Vagina (tissue), 2 donors: ENCODE data around the gene MPZL3.

Experiments
- CTCF ChIP-seq, 3 experiments: fragments of 450-650 bp in 2 of 3; fragments of 200-600 bp in 1 of 3; sonication (generic) in 1 of 3; IDR thresholded peaks; one replicate each; pipeline ENCODE4 v1.5.1; 2017 to 2019; ENCODE audit warnings: antibody characterized with exemption in 3 of 3, mild to moderate bottlenecking in 2 of 3, moderate library complexity in 2 of 3
- POLR2AphosphoS5 ChIP-seq, 2 donors: sonication (generic); formaldehyde crosslinking; IDR thresholded peaks; one replicate each; pipeline ENCODE4 v1.9.0; 2017; ENCODE audit warnings: antibody characterized with exemption in 2 of 2, mild to moderate bottlenecking in 2 of 2, low read depth in 1 of 2; ENCODE audit not compliant: insufficient read depth in 1 of 2

- TF ChIP-seq POLR2AphosphoS5 (IDR thresholded peaks at IDR 0.05; ENCODE audit: insufficient read depth in 1 of 2, low read depth in 1 of 2) (no peak), CTCF (IDR thresholded peaks at IDR 0.05) (no peak)
These were observed 29.7 kb downstream of the MPZL3 start for GRCh38 chr11:118222437-118222836.
